A549 (cell line): ENCODE results near the gene CEACAM16. TPM values are rescaled to one million over a fixed set of nuclear protein-coding genes. Genes with fewer than 3 reads are reported as not detected.

ENCODE experiments used
- ATAC-seq, 2 experiments: fragments of 200-7000 bp in 1 of 2; fragments of >200 bp in 1 of 2; cut with Nextera tagmentation in 1 of 2; cut with Tn5 transposase in 1 of 2; 3 replicates each; pipeline versions ENCODE4 v1.8.0 to v1.9.1; 2018 to 2020; ENCODE audit warnings: mild to moderate bottlenecking in 1 of 2, moderate library complexity in 1 of 2
- CTCF ChIA-PET: fragments of 300-600 bp; sonication (Branson Sonifier 250); formaldehyde crosslinking; extraction: SDS; loops from one replicate; lab custom pipeline; 2021; ENCODE audit warnings: antibody characterized with exemption, inconsistent platforms; lab: Yijun Ruan, JAX
- POLR2A ChIA-PET: fragments of 350-600 bp; formaldehyde crosslinking; extraction: SDS; loops from one replicate; lab custom pipeline; 2021; ENCODE audit warnings: antibody characterized with exemption, inconsistent platforms; lab: Yijun Ruan, JAX
- DNase-seq, 2 experiments: peaks; one replicate each; pipeline versions ENCODE4 v3.0.0 to v3.0.0-alpha.2; 2011 to 2016; ENCODE audit warnings: low read depth in 1 of 2, low spot score in 1 of 2
- FAIRE-seq: peaks from 2 replicates; lab custom pipeline; 2011; peaks lifted over from hg19 to GRCh38; lab: Jason Lieb, UNC
- H3K27ac ChIP-seq, 2 experiments: fragments of >200 bp; sonication (Bioruptor Twin); formaldehyde crosslinking; 3 replicates each; pipeline ENCODE4 v1.5.1; 2016 to 2017
- H3K4me1 ChIP-seq: fragments of >200 bp; sonication (Bioruptor Twin); formaldehyde crosslinking; 3 replicates; pipeline ENCODE4 v1.6.1; 2016
- H3K4me2 ChIP-seq: fragments of >200 bp; sonication (Bioruptor Twin); formaldehyde crosslinking; 3 replicates; pipeline ENCODE4 v1.6.1; 2016
- H3K4me3 ChIP-seq: fragments of >200 bp; sonication (Bioruptor Twin); formaldehyde crosslinking; 3 replicates; pipeline ENCODE4 v1.5.1; 2016
- H3K9me3 ChIP-seq: fragments of >200 bp; sonication (Bioruptor Twin); formaldehyde crosslinking; 3 replicates; pipeline ENCODE4 v1.6.1; 2016
- BHLHE40 ChIP-seq: IDR thresholded peaks from 2 replicates; pipeline ENCODE4 v1.6.1; 2012; ENCODE audit warnings: low read depth, low read length, inconsistent platforms
- CBX2 ChIP-seq: fragments of 200-600 bp; sonication (generic); IDR thresholded peaks from 2 replicates; pipeline ENCODE4 v1.6.1; 2016; ENCODE audit warnings: low read depth, mild to moderate bottlenecking, borderline replicate concordance
- CEBPB ChIP-seq, 2 experiments: fragments of >200 bp in 1 of 2; sonication (Bioruptor Twin) in 1 of 2; formaldehyde crosslinking in 1 of 2; IDR thresholded peaks; 2 replicates each; pipeline ENCODE4 v1.6.1; 2012 to 2016
- CHD2 ChIP-seq: fragments of 150-350 bp; IDR thresholded peaks from 2 replicates; pipeline ENCODE4 v1.6.1; 2014; ENCODE audit warnings: low read length; ENCODE audit not compliant: partially characterized antibody
- EHF ChIP-seq: fragments of 250-450 bp; sonication (Bioruptor Pico); IDR thresholded peaks from 2 replicates; pipeline ENCODE4 v1.5.0; 2020; ENCODE audit warnings: mild to moderate bottlenecking
- EP300 ChIP-seq, 2 experiments: fragments of >200 bp; sonication (Bioruptor Twin); formaldehyde crosslinking; IDR thresholded peaks; 2 replicates in 1 of 2; 3 replicates in 1 of 2; pipeline ENCODE4 v1.6.1; 2016 to 2017
- FOSB ChIP-seq: fragments of 250-450 bp; sonication (Bioruptor Pico); IDR thresholded peaks from 2 replicates; pipeline ENCODE4 v1.5.0; 2020; ENCODE audit warnings: mild to moderate bottlenecking, moderate library complexity
- FOXS1 ChIP-seq: fragments of 250-450 bp; sonication (Bioruptor Pico); IDR thresholded peaks from 2 replicates; pipeline ENCODE4 v1.5.0; 2020; ENCODE audit warnings: mild to moderate bottlenecking, moderate library complexity
- GATA3 ChIP-seq: IDR thresholded peaks from 2 replicates; pipeline ENCODE4 v1.6.1; 2012; ENCODE audit warnings: borderline replicate concordance
- HDAC2 ChIP-seq: fragments of 200-600 bp; sonication (generic); IDR thresholded peaks from 2 replicates; pipeline ENCODE4 v1.6.1; 2016
- HEYL ChIP-seq: fragments of 250-450 bp; sonication (Bioruptor Pico); IDR thresholded peaks from 2 replicates; pipeline ENCODE4 v1.8.0; 2021; ENCODE audit warnings: mild to moderate bottlenecking, moderate library complexity
- HOXA7 ChIP-seq: fragments of 250-450 bp; sonication (Bioruptor Pico); IDR thresholded peaks from 2 replicates; pipeline ENCODE4 v1.5.0; 2020; ENCODE audit warnings: mild to moderate bottlenecking, moderate library complexity
- HOXB5 ChIP-seq: fragments of 250-450 bp; sonication (Bioruptor Pico); IDR thresholded peaks from 2 replicates; pipeline ENCODE4 v1.5.0; 2020; ENCODE audit warnings: mild to moderate bottlenecking, moderate library complexity
- MAZ ChIP-seq: fragments of 150-350 bp; IDR thresholded peaks from 2 replicates; pipeline ENCODE4 v1.6.1; 2014; ENCODE audit warnings: antibody characterized with exemption, low read depth, low read length, borderline replicate concordance
- NFE2L2 ChIP-seq: fragments of 150-350 bp; conservative IDR thresholded peaks from 2 replicates; pipeline ENCODE4 v1.6.1; 2014; ENCODE audit warnings: low read length
- POLR2A ChIP-seq: IDR thresholded peaks from 2 replicates; pipeline ENCODE4 v1.6.1; 2012; ENCODE audit warnings: mild to moderate bottlenecking, low read length
- RAD21 ChIP-seq, 2 experiments: fragments of >200 bp in 1 of 2; sonication (Bioruptor Twin) in 1 of 2; formaldehyde crosslinking in 1 of 2; IDR thresholded peaks in 1 of 2; conservative IDR thresholded peaks in 1 of 2; 2 replicates in 1 of 2; 3 replicates in 1 of 2; pipeline ENCODE4 v1.6.1; 2012 to 2018; ENCODE audit warnings: inconsistent platforms in 1 of 2
- RARB ChIP-seq: fragments of 250-450 bp; sonication (Bioruptor Pico); IDR thresholded peaks from 2 replicates; pipeline ENCODE4 v1.8.0; 2021; ENCODE audit warnings: mild to moderate bottlenecking, moderate library complexity
- RCOR1 ChIP-seq: fragments of 150-350 bp; IDR thresholded peaks from 2 replicates; pipeline ENCODE4 v1.6.1; 2014; ENCODE audit warnings: antibody characterized with exemption, low read length, low read depth
- RFX5 ChIP-seq: fragments of 450-650 bp; IDR thresholded peaks from 2 replicates; pipeline ENCODE4 v1.7.1; 2014; ENCODE audit warnings: antibody characterized with exemption, mild to moderate bottlenecking, moderate library complexity
- RNF2 ChIP-seq: fragments of 200-600 bp; sonication (generic); IDR thresholded peaks from 2 replicates; pipeline ENCODE4 v1.6.1; 2016; ENCODE audit warnings: low read depth, mild to moderate bottlenecking, antibody characterized with exemption, moderate library complexity, borderline replicate concordance
- TFCP2L1 ChIP-seq: fragments of 250-450 bp; sonication (Bioruptor Pico); IDR thresholded peaks from 2 replicates; pipeline ENCODE4 v1.5.0; 2021; ENCODE audit warnings: mild to moderate bottlenecking
- TP53 ChIP-seq: fragments of 250-450 bp; sonication (Bioruptor Pico); IDR thresholded peaks from 2 replicates; pipeline ENCODE4 v1.5.0; 2021; ENCODE audit warnings: mild to moderate bottlenecking, moderate library complexity
- ZC3H11A ChIP-seq: fragments of 450-650 bp; IDR thresholded peaks from 2 replicates; pipeline ENCODE4 v1.6.1; 2014; ENCODE audit warnings: antibody characterized with exemption, mild to moderate bottlenecking
- ZSCAN20 ChIP-seq: fragments of 250-450 bp; sonication (Bioruptor Pico); IDR thresholded peaks from 2 replicates; pipeline ENCODE4 v1.8.0; 2022; ENCODE audit warnings: mild to moderate bottlenecking, moderate library complexity
- WGBS: methylation state at CpG from one replicate; pipeline ENCODE4 v1.1.6; 2017; ENCODE audit errors: missing lambda C conversion rate; 5-methylcytosine and 5-hydroxymethylcytosine counted together
- polyA plus RNA-seq, 4 experiments: library from polyadenylated mRNA; depleted of rRNA in 3 of 4; stranded (reverse); fragments of >200 nt; fragmentation: RNase III in 1 of 4; extraction: RNeasy Plus Mini Kit Qiagen cat#74134 plus additional on column Dnase treatment in 1 of 4; gene quantifications; 2 replicates in 3 of 4; 3 replicates in 1 of 4; pipeline ENCODE4 v1.2.3, GENCODE V29; 2011 to 2017
- TF ChIP-seq, protein P1 (sequence below): fragments of >200 bp; sonication (Bioruptor Twin); formaldehyde crosslinking; IDR thresholded peaks from 2 replicates; pipeline ENCODE4 v1.6.1; 2016
- TF ChIP-seq, protein P2 (sequence below): IDR thresholded peaks from 2 replicates; pipeline ENCODE4 v1.6.1; 2012
- TF ChIP-seq, protein P3 (sequence below): fragments of 250-450 bp; sonication (Bioruptor Pico); IDR thresholded peaks from 2 replicates; pipeline ENCODE4 v1.5.0; 2021; ENCODE audit warnings: mild to moderate bottlenecking, moderate library complexity, borderline replicate concordance
- TF ChIP-seq, protein P4 (sequence below): IDR thresholded peaks from 2 replicates; pipeline ENCODE4 v1.6.1; 2012; ENCODE audit warnings: low read depth, borderline replicate concordance
- TF ChIP-seq, protein P5 (sequence below): fragments of 200-600 bp; sonication (generic); IDR thresholded peaks from 2 replicates; pipeline ENCODE4 v1.6.1; 2016; ENCODE audit warnings: antibody characterized with exemption, mild to moderate bottlenecking, moderate library complexity
- TF ChIP-seq, protein P6 (sequence below): fragments of 450-650 bp; IDR thresholded peaks from 2 replicates; pipeline ENCODE4 v1.6.1; 2014; ENCODE audit warnings: antibody characterized with exemption

The CEACAM16 gene
- polyA plus RNA-seq, 2 of the 4 experiments (the other 2 are of a cell fraction) = not detected

DNA sequence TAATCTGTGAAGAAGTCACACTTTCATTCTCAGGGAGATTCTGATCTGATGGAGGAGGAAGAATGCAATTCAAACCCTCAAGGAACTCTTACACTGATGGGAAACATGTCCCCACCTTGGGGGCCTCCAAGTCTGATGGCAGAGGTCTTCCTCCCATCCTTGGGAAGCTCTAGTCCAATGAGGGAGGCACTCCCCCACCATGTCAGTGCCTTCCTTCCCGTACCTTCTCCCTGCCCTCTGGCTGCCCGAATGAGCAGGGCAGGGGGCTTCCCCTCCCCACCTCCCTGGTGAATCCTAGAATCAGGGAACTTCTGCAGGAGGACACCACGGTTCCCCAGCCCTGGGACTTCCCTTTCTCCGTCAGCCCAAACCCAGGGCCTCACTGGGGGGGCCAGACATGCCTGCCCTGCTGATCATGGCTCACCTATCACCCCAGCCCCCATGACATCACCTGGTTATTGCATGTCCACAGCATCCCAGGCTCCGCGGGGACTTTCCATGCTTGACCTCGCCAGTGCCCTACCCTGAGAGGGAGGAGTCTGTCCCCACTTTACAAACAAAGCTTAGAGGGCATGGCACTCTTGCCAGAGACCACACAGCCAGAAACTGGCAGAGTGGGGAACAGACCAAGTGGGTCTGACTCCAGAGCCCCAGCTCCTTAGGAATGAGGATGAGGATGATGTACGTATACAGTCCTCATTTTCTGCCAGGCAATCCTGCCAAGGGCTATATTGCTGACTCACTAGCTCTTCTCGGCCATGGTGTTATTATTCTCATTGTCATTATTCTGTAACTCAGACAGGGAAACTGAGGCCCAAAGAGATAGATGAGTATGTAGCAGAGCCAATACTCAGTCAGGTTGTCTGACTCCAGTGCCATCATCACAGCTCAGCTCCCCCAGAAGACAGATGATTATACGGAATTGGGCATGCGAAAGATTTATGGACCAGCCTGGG lies 39.9 kb downstream of the CEACAM16 start:
- CTCF ChIA-PET = interaction anchor here (0.6 to 42.5 kb wide), 7 partner anchors 12 to 1101 kb away, joined by 4 to 1899 read pairs (median 7); partner anchors contain the start of genes BCL3 and CBLC
- POLR2A ChIA-PET = interaction anchor here (0.5 to 2.4 kb wide), 7 partner anchors 9 to 107 kb away, joined by 3 to 27 read pairs (median 5); partner anchors contain the start of genes BCL3 and NECTIN2
- FAIRE-seq = peak; percentile 84
- peak; percentile 11 to 28 for ATAC-seq
- Histone ChIP-seq H3K4me3 (peak overlapping the region; percentile 50), H3K9me3 (no peaks in the 10 kb centered on the region), H3K27ac (peak overlapping the region; percentile 92 to 99), H3K4me1 (peaks cover 87% of the 10 kb centered on the region), H3K4me2 (peak overlapping the region; percentile 89)
- WGBS = 23% methylated on average over 9 of the region's 11 CpGs
- DNase-seq = peak; percentile 89 to 96
- TF ChIP-seq, protein P1, sequence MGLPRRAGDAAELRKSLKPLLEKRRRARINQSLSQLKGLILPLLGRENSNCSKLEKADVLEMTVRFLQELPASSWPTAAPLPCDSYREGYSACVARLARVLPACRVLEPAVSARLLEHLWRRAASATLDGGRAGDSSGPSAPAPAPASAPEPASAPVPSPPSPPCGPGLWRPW = no peak
- TF ChIP-seq MAZ = no peak
- TF ChIP-seq HDAC2 = no peak
- no peak for TF ChIP-seq RFX5
- TF ChIP-seq, protein P2, sequence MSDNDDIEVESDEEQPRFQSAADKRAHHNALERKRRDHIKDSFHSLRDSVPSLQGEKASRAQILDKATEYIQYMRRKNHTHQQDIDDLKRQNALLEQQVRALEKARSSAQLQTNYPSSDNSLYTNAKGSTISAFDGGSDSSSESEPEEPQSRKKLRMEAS = peak; percentile 93
- no peak; the same call in none of the 2 replicates for TF ChIP-seq ZSCAN20
- TF ChIP-seq NFE2L2 = peak; percentile 56; the same call in 1 of the 2 replicates
- peak; percentile 68; the same call in 1 of the 2 replicates for TF ChIP-seq FOSB (CRISPR knock-in tag)
- no peak for TF ChIP-seq RNF2
- TF ChIP-seq, protein P3, sequence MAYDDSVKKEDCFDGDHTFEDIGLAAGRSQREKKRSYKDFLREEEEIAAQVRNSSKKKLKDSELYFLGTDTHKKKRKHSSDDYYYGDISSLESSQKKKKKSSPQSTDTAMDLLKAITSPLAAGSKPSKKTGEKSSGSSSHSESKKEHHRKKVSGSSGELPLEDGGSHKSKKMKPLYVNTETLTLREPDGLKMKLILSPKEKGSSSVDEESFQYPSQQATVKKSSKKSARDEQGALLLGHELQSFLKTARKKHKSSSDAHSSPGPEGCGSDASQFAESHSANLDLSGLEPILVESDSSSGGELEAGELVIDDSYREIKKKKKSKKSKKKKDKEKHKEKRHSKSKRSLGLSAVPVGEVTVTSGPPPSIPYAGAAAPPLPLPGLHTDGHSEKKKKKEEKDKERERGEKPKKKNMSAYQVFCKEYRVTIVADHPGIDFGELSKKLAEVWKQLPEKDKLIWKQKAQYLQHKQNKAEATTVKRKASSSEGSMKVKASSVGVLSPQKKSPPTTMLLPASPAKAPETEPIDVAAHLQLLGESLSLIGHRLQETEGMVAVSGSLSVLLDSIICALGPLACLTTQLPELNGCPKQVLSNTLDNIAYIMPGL (CRISPR knock-in tag) = peak; percentile 52; the same call in 1 of the 2 replicates
- TF ChIP-seq HEYL (CRISPR knock-in tag) = peak; percentile 5
- no peak; the same call in 1 of the 2 replicates for TF ChIP-seq POLR2A
- TF ChIP-seq CBX2 = no peak
- no peak for TF ChIP-seq ZC3H11A
- peak; percentile 71 for TF ChIP-seq RARB (CRISPR knock-in tag)
- TF ChIP-seq EP300 (IDR thresholded peaks at IDR 0.05) = peak; percentile 90 to 96; a peak in 4 of 5 replicates
- TF ChIP-seq TFCP2L1 = peak; percentile 22; the same call in 1 of the 2 replicates
- peak; percentile 87; the same call in 1 of the 2 replicates for TF ChIP-seq GATA3
- peak; percentile 55 to 85; a peak in 3 of 4 replicates for TF ChIP-seq CEBPB (IDR thresholded peaks at IDR 0.05)
- TF ChIP-seq TP53 (CRISPR knock-in tag) = no peak; the same call in 1 of the 2 replicates
- peak; percentile 34; the same call in 1 of the 2 replicates for TF ChIP-seq FOXS1 (CRISPR knock-in tag)
- peak; percentile 55; the same call in 1 of the 2 replicates for TF ChIP-seq HOXA7 (CRISPR knock-in tag)
- TF ChIP-seq, protein P4, sequence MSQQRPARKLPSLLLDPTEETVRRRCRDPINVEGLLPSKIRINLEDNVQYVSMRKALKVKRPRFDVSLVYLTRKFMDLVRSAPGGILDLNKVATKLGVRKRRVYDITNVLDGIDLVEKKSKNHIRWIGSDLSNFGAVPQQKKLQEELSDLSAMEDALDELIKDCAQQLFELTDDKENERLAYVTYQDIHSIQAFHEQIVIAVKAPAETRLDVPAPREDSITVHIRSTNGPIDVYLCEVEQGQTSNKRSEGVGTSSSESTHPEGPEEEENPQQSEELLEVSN = no peak
- TF ChIP-seq, protein P5, sequence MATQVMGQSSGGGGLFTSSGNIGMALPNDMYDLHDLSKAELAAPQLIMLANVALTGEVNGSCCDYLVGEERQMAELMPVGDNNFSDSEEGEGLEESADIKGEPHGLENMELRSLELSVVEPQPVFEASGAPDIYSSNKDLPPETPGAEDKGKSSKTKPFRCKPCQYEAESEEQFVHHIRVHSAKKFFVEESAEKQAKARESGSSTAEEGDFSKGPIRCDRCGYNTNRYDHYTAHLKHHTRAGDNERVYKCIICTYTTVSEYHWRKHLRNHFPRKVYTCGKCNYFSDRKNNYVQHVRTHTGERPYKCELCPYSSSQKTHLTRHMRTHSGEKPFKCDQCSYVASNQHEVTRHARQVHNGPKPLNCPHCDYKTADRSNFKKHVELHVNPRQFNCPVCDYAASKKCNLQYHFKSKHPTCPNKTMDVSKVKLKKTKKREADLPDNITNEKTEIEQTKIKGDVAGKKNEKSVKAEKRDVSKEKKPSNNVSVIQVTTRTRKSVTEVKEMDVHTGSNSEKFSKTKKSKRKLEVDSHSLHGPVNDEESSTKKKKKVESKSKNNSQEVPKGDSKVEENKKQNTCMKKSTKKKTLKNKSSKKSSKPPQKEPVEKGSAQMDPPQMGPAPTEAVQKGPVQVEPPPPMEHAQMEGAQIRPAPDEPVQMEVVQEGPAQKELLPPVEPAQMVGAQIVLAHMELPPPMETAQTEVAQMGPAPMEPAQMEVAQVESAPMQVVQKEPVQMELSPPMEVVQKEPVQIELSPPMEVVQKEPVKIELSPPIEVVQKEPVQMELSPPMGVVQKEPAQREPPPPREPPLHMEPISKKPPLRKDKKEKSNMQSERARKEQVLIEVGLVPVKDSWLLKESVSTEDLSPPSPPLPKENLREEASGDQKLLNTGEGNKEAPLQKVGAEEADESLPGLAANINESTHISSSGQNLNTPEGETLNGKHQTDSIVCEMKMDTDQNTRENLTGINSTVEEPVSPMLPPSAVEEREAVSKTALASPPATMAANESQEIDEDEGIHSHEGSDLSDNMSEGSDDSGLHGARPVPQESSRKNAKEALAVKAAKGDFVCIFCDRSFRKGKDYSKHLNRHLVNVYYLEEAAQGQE = no peak
- TF ChIP-seq RAD21 (conservative IDR thresholded peaks at IDR 0.05 in 1 of 2, IDR thresholded peaks at IDR 0.05 in 1 of 2) = peak in 1 of 2 experiments; percentile 56; a peak in 3 of 5 replicates
- no peak for TF ChIP-seq RCOR1
- TF ChIP-seq, protein P6, sequence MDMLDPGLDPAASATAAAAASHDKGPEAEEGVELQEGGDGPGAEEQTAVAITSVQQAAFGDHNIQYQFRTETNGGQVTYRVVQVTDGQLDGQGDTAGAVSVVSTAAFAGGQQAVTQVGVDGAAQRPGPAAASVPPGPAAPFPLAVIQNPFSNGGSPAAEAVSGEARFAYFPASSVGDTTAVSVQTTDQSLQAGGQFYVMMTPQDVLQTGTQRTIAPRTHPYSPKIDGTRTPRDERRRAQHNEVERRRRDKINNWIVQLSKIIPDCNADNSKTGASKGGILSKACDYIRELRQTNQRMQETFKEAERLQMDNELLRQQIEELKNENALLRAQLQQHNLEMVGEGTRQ = peak; percentile 55; the same call in 1 of the 2 replicates
- peak; percentile 86; the same call in 1 of the 2 replicates for TF ChIP-seq HOXB5 (CRISPR knock-in tag)
- TF ChIP-seq BHLHE40 = no peak
- TF ChIP-seq CHD2 = peak; percentile 41
- TF ChIP-seq EHF (CRISPR knock-in tag) = peak; percentile 92; the same call in 1 of the 2 replicates
